ENCODE results near the gene PRXL2B. TPM values are rescaled to one million over a fixed set of nuclear protein-coding genes. Genes with fewer than 3 reads are reported as not detected.
"Not testable (repeated sequence)": the region's sequence is repeated elsewhere in the genome, so short reads cannot be mapped to it uniquely, and the experiment has no call there.

The PRXL2B gene
- total and polyA plus RNA-seq, 2 experiments from 2014 or later = 25.5 to 44.0 TPM

DNA sequence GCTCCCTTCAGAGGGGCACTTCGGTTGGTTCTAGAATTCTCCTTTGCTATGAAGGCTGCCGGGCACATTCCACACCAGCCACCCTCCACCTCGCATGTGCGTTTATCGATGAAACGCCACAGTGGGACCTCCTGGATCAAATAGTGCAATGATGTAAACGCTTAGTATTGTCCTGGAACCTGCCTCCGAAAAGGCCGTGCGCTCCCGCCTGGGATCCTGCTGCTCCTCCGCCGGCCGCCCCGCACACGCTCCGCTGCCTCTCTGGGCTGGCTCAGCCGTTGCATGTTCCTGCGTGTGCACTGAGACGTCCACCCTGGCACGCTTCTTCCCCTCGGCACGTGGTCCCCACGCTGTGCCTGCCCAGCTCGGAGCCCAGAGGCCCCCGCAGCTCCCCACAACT, 34.4 kb upstream of the PRXL2B start:
- H3K36me3 Mint-ChIP-seq (ENCODE audit: low read depth) = no peaks in the 10 kb centered on the region
- Histone ChIP-seq H3F3A (replicated peaks; ENCODE audit: low read depth) (peaks cover 4% of the 10 kb centered on the region; the same call in 1 of the 2 replicates), H4K20me1 (replicated peaks; ENCODE audit: insufficient read depth) (no peaks in the 10 kb centered on the region), H3K36me3 (ENCODE audit: insufficient read depth) (no peaks in the 10 kb centered on the region), H3K4me2 (no peak overlapping the region), H3K27me3 (ENCODE audit: insufficient read depth) (no peaks in the 10 kb centered on the region), H3K79me2 (replicated peaks; ENCODE audit: insufficient read depth) (no peaks in the 10 kb centered on the region), H2AFZ (no peak overlapping the region), H3K27ac (ENCODE audit: low read depth) (no peak overlapping the region), H3K4me1 (ENCODE audit: insufficient read depth) (peaks cover 7% of the 10 kb centered on the region; the same call in 1 of the 2 replicates), H3K9me2 (ENCODE audit: insufficient read depth) (no peaks in the 10 kb centered on the region), H3K4me3 (no peak overlapping the region)
- H3K9me3 Mint-ChIP-seq = no peaks in the 10 kb centered on the region
- TF ChIP-seq STAT1 (IDR thresholded peaks at IDR 0.05; ENCODE audit: unreplicated experiment) (no peak), POLR2AphosphoS5 (IDR thresholded peaks at IDR 0.05; ENCODE audit: low read depth) (no peak), ZNF331 (CRISPR knock-in tag; IDR thresholded peaks at IDR 0.05; ENCODE audit: low read depth) (no peak), EZH2phosphoT487 (IDR thresholded peaks at IDR 0.05; ENCODE audit: unreplicated experiment) (no peak), CREB1 (CRISPR knock-in tag; IDR thresholded peaks at IDR 0.05; ENCODE audit: low read depth) (no peak), NANOG (IDR thresholded peaks at IDR 0.05; ENCODE audit: borderline replicate concordance) (no peak)
- TF ChIP-seq, protein P1, sequence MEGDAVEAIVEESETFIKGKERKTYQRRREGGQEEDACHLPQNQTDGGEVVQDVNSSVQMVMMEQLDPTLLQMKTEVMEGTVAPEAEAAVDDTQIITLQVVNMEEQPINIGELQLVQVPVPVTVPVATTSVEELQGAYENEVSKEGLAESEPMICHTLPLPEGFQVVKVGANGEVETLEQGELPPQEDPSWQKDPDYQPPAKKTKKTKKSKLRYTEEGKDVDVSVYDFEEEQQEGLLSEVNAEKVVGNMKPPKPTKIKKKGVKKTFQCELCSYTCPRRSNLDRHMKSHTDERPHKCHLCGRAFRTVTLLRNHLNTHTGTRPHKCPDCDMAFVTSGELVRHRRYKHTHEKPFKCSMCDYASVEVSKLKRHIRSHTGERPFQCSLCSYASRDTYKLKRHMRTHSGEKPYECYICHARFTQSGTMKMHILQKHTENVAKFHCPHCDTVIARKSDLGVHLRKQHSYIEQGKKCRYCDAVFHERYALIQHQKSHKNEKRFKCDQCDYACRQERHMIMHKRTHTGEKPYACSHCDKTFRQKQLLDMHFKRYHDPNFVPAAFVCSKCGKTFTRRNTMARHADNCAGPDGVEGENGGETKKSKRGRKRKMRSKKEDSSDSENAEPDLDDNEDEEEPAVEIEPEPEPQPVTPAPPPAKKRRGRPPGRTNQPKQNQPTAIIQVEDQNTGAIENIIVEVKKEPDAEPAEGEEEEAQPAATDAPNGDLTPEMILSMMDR (conservative IDR thresholded peaks at IDR 0.05; ENCODE audit: low read depth in 2 of 2) = no peak
- peaks cover 8% of the 10 kb centered on the region; the same call in 2 of the 3 replicates for H3K4me1 Mint-ChIP-seq
- DNase-seq (ENCODE audit: low spot score) (no peak), ATAC-seq (no peak)
- H3K27ac Mint-ChIP-seq = no peak overlapping the region
- no peak overlapping the region for H3K4me3 Mint-ChIP-seq
- H3K27me3 Mint-ChIP-seq (ENCODE audit: insufficient read depth, low read depth, poor library complexity) = peaks cover 2% of the 10 kb centered on the region

DNA sequence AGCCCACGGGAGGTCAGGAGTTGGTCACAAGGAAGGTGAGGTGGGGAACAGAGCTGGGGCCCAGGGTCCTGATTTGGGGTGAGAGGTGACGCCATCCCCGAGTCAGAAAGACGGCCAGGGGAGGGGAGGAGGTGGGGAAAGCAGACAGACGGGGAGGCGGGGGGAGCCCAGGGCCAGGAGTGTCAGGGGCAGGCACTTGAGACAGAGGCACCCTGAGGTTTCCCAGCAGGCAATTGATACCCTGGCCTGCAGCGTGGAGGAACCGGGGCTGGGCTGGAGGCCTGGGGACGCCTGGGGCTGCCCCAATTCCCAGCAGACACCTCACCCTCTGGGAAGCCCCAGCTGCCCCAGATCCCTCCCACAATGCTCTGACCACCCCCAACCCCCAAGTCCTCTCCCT, 33.5 kb upstream of the PRXL2B start:
- H3K4me1 Mint-ChIP-seq; H3K4me2 ChIP-seq; H2AFZ ChIP-seq; H3K27me3 Mint-ChIP-seq (ENCODE audit: insufficient read depth, low read depth, poor library complexity); H3K27ac Mint-ChIP-seq; H3K36me3 ChIP-seq (ENCODE audit: insufficient read depth); H3K4me3 ChIP-seq; H3K9me2 ChIP-seq (ENCODE audit: insufficient read depth); H3F3A ChIP-seq (replicated peaks; ENCODE audit: low read depth); DNase-seq (ENCODE audit: low spot score); ATAC-seq; H3K9me3 Mint-ChIP-seq; H3K27ac ChIP-seq (ENCODE audit: low read depth); H3K79me2 ChIP-seq (replicated peaks; ENCODE audit: insufficient read depth); H4K20me1 ChIP-seq (replicated peaks; ENCODE audit: insufficient read depth); H3K4me1 ChIP-seq (ENCODE audit: insufficient read depth); H3K36me3 Mint-ChIP-seq (ENCODE audit: low read depth); H3K4me3 Mint-ChIP-seq; H3K27me3 ChIP-seq (ENCODE audit: insufficient read depth): not testable (repeated sequence)

DNA sequence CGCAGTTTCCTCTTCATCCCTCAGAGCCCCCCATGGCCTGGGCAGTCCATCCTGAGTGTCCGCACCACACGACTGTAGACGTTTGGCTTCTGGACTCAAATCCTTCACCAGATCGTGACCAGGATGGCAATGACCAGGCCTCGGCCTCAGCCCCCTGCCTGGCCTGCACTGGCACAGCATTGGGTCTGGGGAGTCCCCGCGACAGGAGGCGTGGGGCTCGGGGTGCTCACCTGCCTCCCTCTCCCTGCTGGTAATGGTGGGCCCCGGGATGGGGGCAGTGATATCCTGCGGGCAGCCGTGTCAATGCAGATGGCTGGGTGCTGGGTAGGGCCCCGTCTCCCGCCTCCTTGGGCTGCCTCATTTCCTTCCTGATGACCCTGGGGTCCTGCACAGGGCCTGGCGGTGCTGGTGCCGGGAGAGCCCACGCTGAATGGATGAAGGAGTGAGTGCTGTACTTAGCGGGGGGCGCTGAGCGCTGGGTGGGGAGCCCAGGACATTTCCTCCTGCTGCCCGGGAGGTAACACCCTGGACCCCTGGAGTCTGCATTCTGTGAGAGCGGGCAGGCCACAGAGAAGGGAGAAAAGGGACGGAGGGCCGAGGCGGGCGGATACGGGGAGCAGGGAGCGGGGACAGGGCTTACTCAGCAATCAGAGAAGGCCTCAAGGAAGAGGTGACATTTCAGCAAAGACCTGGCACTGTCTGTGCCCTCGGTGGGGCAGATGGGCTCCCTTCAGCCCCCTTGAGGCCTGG, 32.5 kb upstream of the PRXL2B start:
- H3K4me1 Mint-ChIP-seq = peaks cover 7% of the 10 kb centered on the region; the same call in 2 of the 3 replicates
- H3K4me3 Mint-ChIP-seq = no peak overlapping the region
- no peak overlapping the region for H3K4me2 ChIP-seq
- H3F3A ChIP-seq (replicated peaks; ENCODE audit: low read depth) = no peaks in the 10 kb centered on the region
- H4K20me1 ChIP-seq (replicated peaks; ENCODE audit: insufficient read depth) = no peaks in the 10 kb centered on the region
- ATAC-seq = no peak
- H3K36me3 ChIP-seq (ENCODE audit: insufficient read depth) = no peaks in the 10 kb centered on the region
- no peak overlapping the region for H2AFZ ChIP-seq
- no peaks in the 10 kb centered on the region for H3K27me3 ChIP-seq (ENCODE audit: insufficient read depth)
- no peaks in the 10 kb centered on the region for H3K79me2 ChIP-seq (replicated peaks; ENCODE audit: insufficient read depth)
- H3K4me3 ChIP-seq = no peak overlapping the region
- H3K9me3 Mint-ChIP-seq = no peaks in the 10 kb centered on the region
- no peak overlapping the region for H3K27ac Mint-ChIP-seq
- no peaks in the 10 kb centered on the region for H3K36me3 Mint-ChIP-seq (ENCODE audit: low read depth)
- no peak overlapping the region for H3K27ac ChIP-seq (ENCODE audit: low read depth)
- H3K4me1 ChIP-seq (ENCODE audit: insufficient read depth) = no peaks in the 10 kb centered on the region
- peaks cover 2% of the 10 kb centered on the region for H3K27me3 Mint-ChIP-seq (ENCODE audit: insufficient read depth, low read depth, poor library complexity)
- no peaks in the 10 kb centered on the region for H3K9me2 ChIP-seq (ENCODE audit: insufficient read depth)
- DNase-seq (ENCODE audit: low spot score) = no peak
- TF ChIP-seq ZNF114 (CRISPR knock-in tag; IDR thresholded peaks at IDR 0.05) (no peak), EZH2phosphoT487 (IDR thresholded peaks at IDR 0.05; ENCODE audit: unreplicated experiment) (no peak), NANOG (IDR thresholded peaks at IDR 0.05; ENCODE audit: borderline replicate concordance) (no peak), CREB1 (CRISPR knock-in tag; IDR thresholded peaks at IDR 0.05; ENCODE audit: low read depth) (no peak), ZNF331 (CRISPR knock-in tag; IDR thresholded peaks at IDR 0.05; ENCODE audit: low read depth) (no peak), EZH2 (IDR thresholded peaks at IDR 0.05; ENCODE audit: low read depth, unreplicated experiment) (no peak)
- TF ChIP-seq, protein P2, sequence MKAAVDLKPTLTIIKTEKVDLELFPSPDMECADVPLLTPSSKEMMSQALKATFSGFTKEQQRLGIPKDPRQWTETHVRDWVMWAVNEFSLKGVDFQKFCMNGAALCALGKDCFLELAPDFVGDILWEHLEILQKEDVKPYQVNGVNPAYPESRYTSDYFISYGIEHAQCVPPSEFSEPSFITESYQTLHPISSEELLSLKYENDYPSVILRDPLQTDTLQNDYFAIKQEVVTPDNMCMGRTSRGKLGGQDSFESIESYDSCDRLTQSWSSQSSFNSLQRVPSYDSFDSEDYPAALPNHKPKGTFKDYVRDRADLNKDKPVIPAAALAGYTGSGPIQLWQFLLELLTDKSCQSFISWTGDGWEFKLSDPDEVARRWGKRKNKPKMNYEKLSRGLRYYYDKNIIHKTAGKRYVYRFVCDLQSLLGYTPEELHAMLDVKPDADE (IDR thresholded peaks at IDR 0.05) = no peak
- TF ChIP-seq, protein P3, sequence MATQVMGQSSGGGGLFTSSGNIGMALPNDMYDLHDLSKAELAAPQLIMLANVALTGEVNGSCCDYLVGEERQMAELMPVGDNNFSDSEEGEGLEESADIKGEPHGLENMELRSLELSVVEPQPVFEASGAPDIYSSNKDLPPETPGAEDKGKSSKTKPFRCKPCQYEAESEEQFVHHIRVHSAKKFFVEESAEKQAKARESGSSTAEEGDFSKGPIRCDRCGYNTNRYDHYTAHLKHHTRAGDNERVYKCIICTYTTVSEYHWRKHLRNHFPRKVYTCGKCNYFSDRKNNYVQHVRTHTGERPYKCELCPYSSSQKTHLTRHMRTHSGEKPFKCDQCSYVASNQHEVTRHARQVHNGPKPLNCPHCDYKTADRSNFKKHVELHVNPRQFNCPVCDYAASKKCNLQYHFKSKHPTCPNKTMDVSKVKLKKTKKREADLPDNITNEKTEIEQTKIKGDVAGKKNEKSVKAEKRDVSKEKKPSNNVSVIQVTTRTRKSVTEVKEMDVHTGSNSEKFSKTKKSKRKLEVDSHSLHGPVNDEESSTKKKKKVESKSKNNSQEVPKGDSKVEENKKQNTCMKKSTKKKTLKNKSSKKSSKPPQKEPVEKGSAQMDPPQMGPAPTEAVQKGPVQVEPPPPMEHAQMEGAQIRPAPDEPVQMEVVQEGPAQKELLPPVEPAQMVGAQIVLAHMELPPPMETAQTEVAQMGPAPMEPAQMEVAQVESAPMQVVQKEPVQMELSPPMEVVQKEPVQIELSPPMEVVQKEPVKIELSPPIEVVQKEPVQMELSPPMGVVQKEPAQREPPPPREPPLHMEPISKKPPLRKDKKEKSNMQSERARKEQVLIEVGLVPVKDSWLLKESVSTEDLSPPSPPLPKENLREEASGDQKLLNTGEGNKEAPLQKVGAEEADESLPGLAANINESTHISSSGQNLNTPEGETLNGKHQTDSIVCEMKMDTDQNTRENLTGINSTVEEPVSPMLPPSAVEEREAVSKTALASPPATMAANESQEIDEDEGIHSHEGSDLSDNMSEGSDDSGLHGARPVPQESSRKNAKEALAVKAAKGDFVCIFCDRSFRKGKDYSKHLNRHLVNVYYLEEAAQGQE (IDR thresholded peaks at IDR 0.05; ENCODE audit: unreplicated experiment) = no peak
